ENCODE results near the gene MASTL. TPM values are rescaled to one million over a fixed set of nuclear protein-coding genes. Genes with fewer than 3 reads are reported as not detected.

The MASTL gene
- total and polyA plus RNA-seq, 4 donors, result 1.4 to 9.4 (median 3.2) TPM

GRCh38 chr10:27192284-27192683 is 37.1 kb downstream of the MASTL start:
- H3K9ac ChIP-seq (ENCODE audit: low read depth in 1 of 2, low read length in 2 of 2), result no peak overlapping the region
- H3K36me3 ChIP-seq (ENCODE audit: control insufficient read depth in 4 of 4, insufficient read depth in 3 of 4, low read depth in 1 of 4, low read length in 3 of 4), result peaks cover 0 to 23% (median 11%) of the 10 kb centered on the region in 4 donors
- WGBS, result 86% methylated on average over 3 of the region's 3 CpGs

GRCh38 chr10:27197980-27198620 is 42.9 kb downstream of the MASTL start:
- TF ChIP-seq YY1 (IDR thresholded peaks at IDR 0.05), result no peak
- TF ChIP-seq MAX (IDR thresholded peaks at IDR 0.05), result no peak
- TF ChIP-seq FOXA1 (IDR thresholded peaks at IDR 0.05), result no peak
- TF ChIP-seq ZBTB33 (IDR thresholded peaks at IDR 0.05), result no peak
- Histone ChIP-seq H3K9ac (ENCODE audit: low read depth in 1 of 2, low read length in 2 of 2) (no peak overlapping the region), H3K4me1 (ENCODE audit: control insufficient read depth in 4 of 4, insufficient read depth in 4 of 4, low read length in 3 of 4) (no peaks in the 10 kb centered on the region), H3K27me3 (ENCODE audit: control insufficient read depth in 4 of 4, insufficient read depth in 4 of 4, low read length in 3 of 4) (no peaks in the 10 kb centered on the region), H3K27ac (ENCODE audit: low read depth in 1 of 2, low read length in 2 of 2) (no peak overlapping the region), H3K36me3 (ENCODE audit: control insufficient read depth in 4 of 4, insufficient read depth in 3 of 4, low read depth in 1 of 4, low read length in 3 of 4) (peaks cover 11 to 48% (median 39%) of the 10 kb centered on the region in 4 donors), H3K4me3 (ENCODE audit: low read depth in 1 of 3, low read length in 3 of 3) (no peak overlapping the region), H3K9me3 (ENCODE audit: control insufficient read depth in 4 of 4, low read length in 3 of 4) (no peaks in the 10 kb centered on the region)
- DNase-seq (ENCODE audit: low spot score), result no peak
- 79% methylated on average over 2 of the region's 2 CpGs for WGBS

More at GRCh38 chr10:27192284-27192683, 37.1 kb downstream of the MASTL start:
- H3K27ac ChIP-seq (ENCODE audit: low read depth in 1 of 2, low read length in 2 of 2), result no peak overlapping the region
- H3K9me3 ChIP-seq (ENCODE audit: control insufficient read depth in 4 of 4, low read length in 3 of 4), result no peaks in the 10 kb centered on the region
- TF ChIP-seq SP1 (IDR thresholded peaks at IDR 0.05), result no peak
- no peak overlapping the region for H3K4me3 ChIP-seq (ENCODE audit: low read depth in 1 of 3, low read length in 3 of 3)
- no peaks in the 10 kb centered on the region for H3K27me3 ChIP-seq (ENCODE audit: control insufficient read depth in 4 of 4, insufficient read depth in 4 of 4, low read length in 3 of 4)
- no peaks in the 10 kb centered on the region for H3K4me1 ChIP-seq (ENCODE audit: control insufficient read depth in 4 of 4, insufficient read depth in 4 of 4, low read length in 3 of 4)
- DNase-seq (ENCODE audit: low spot score), result no peak

GRCh38 chr10:27203806-27204205 is 48.7 kb downstream of the MASTL start:
- 93% methylated on average over 5 of the region's 5 CpGs for WGBS
- no peak overlapping the region for H3K4me3 ChIP-seq (ENCODE audit: low read depth in 1 of 3, low read length in 3 of 3)
- no peak overlapping the region for H3K9ac ChIP-seq (ENCODE audit: low read depth in 1 of 2, low read length in 2 of 2)
- H3K27ac ChIP-seq (ENCODE audit: low read depth in 1 of 2, low read length in 2 of 2), result no peak overlapping the region
- no peak for TF ChIP-seq ZBTB33 (IDR thresholded peaks at IDR 0.05)
- peaks cover 13 to 58% (median 47%) of the 10 kb centered on the region in 4 donors for H3K36me3 ChIP-seq (ENCODE audit: control insufficient read depth in 4 of 4, insufficient read depth in 3 of 4, low read depth in 1 of 4, low read length in 3 of 4)
- H3K27me3 ChIP-seq (ENCODE audit: control insufficient read depth in 4 of 4, insufficient read depth in 4 of 4, low read length in 3 of 4), result no peaks in the 10 kb centered on the region
- H3K9me3 ChIP-seq (ENCODE audit: control insufficient read depth in 4 of 4, low read length in 3 of 4), result no peaks in the 10 kb centered on the region
- DNase-seq (ENCODE audit: low spot score), result no peak
- H3K4me1 ChIP-seq (ENCODE audit: control insufficient read depth in 4 of 4, insufficient read depth in 4 of 4, low read length in 3 of 4), result no peaks in the 10 kb centered on the region

GRCh38 chr10:27207350-27207749 is 52.2 kb downstream of the MASTL start:
- H3K4me1 ChIP-seq (ENCODE audit: control insufficient read depth in 4 of 4, insufficient read depth in 4 of 4, low read length in 3 of 4), result no peaks in the 10 kb centered on the region
- no peak overlapping the region for H3K9ac ChIP-seq (ENCODE audit: low read depth in 1 of 2, low read length in 2 of 2)
- no peaks in the 10 kb centered on the region for H3K27me3 ChIP-seq (ENCODE audit: control insufficient read depth in 4 of 4, insufficient read depth in 4 of 4, low read length in 3 of 4)
- 95% methylated on average over 2 of the region's 2 CpGs for WGBS
- no peak overlapping the region for H3K27ac ChIP-seq (ENCODE audit: low read depth in 1 of 2, low read length in 2 of 2)
- H3K36me3 ChIP-seq (ENCODE audit: control insufficient read depth in 4 of 4, insufficient read depth in 3 of 4, low read depth in 1 of 4, low read length in 3 of 4), result peaks cover 17 to 67% (median 62%) of the 10 kb centered on the region in 4 donors
- no peaks in the 10 kb centered on the region for H3K9me3 ChIP-seq (ENCODE audit: control insufficient read depth in 4 of 4, low read length in 3 of 4)
- DNase-seq (ENCODE audit: low spot score), result no peak
- no peak overlapping the region for H3K4me3 ChIP-seq (ENCODE audit: low read depth in 1 of 3, low read length in 3 of 3)
- TF ChIP-seq FOXA2 (IDR thresholded peaks at IDR 0.05) (no peak), SP1 (IDR thresholded peaks at IDR 0.05) (no peak), MAX (IDR thresholded peaks at IDR 0.05) (no peak), RXRA (IDR thresholded peaks at IDR 0.05) (no peak), RAD21 (IDR thresholded peaks at IDR 0.05) (no peak), REST (IDR thresholded peaks at IDR 0.05) (no peak), NR2F2 (IDR thresholded peaks at IDR 0.05) (no peak), FOXA1 (IDR thresholded peaks at IDR 0.05) (no peak), JUND (IDR thresholded peaks at IDR 0.05) (no peak), HNF4G (IDR thresholded peaks at IDR 0.05) (no peak), HNF4A (conservative IDR thresholded peaks at IDR 0.05) (no peak), TAF1 (conservative IDR thresholded peaks at IDR 0.05) (no peak), YY1 (IDR thresholded peaks at IDR 0.05) (no peak), GABPA (IDR thresholded peaks at IDR 0.05 in 1 of 2, conservative IDR thresholded peaks at IDR 0.05 in 1 of 2) (no peak)
